Activated CD8-positive, alpha-beta memory T cell treated with anti-CD3 and anti-CD28 coated beads for 4 hours (primary cell): ENCODE measurements around the gene IQSEC1.

ENCODE experiments used
- DNase-seq, 2 donors: peaks; one replicate each; pipeline ENCODE4 v3.0.0-alpha.2; 2020; ENCODE audit warnings: low read depth in 2 of 2

IQSEC1 gene

GRCh38 chr3:12935023-12935860 is 138.0 kb downstream of the IQSEC1 start:
- DNase-seq: no peak

- no peak for DNase-seq
These were observed 138.8 kb downstream of the IQSEC1 start for GRCh38 chr3:12934431-12934830.

GRCh38 chr3:12933901-12934300 is 139.3 kb downstream of the IQSEC1 start:
- no peak for DNase-seq

GRCh38 chr3:12932754-12933153 is 140.5 kb downstream of the IQSEC1 start:
- DNase-seq: no peak

DNA sequence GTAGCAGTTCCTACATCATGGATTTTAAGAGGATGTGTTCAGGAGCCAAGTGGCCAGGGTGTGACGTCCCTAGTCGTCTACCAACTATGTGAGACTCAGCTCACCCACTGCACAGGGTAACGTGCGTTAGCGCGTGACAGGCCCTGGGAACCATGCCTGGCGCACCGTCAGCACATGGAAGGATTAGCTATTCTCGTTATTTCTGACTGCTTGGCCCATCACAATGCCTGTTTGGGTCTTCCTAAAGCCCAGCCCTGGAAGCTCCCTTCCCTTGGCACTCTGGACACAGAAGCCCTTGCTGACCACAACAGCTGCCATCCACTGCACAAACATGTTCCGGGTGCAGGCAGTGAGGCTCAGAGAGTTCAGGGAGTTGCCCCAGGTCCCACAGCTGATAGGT is 140.9 kb downstream of the IQSEC1 start:
- no peak for DNase-seq

DNA sequence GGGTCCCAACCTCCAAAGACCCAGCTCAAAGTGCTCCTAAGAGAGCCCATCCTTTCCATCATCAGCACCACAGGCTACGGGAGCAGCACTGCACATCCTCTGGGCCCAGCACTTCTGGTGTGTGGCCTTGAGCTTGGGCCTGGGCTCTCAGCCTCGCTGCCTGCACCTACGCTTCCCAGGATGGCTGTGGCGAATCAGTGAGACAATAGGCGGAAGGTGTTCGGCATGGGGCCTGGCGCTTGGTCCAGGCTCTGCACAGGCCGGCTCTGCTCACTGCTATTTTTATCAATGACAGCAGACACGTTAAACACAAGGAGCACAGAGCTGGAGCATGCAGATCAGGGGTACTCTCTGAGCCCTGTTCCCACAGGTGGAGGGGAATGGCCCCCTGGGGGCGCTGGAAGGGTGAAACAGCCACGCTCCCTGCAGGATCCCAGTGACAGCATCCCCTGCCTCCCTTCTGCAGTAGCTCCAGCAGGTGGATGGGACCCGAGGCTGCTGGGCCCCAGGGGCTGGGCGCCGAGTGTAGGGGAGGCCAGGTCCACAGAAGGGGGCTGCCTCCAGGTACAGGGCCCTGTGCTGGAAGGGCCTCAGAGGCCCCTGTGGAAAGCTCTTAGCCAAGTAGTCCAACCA is 141.8 kb downstream of the IQSEC1 start:
- no peak for DNase-seq

DNA sequence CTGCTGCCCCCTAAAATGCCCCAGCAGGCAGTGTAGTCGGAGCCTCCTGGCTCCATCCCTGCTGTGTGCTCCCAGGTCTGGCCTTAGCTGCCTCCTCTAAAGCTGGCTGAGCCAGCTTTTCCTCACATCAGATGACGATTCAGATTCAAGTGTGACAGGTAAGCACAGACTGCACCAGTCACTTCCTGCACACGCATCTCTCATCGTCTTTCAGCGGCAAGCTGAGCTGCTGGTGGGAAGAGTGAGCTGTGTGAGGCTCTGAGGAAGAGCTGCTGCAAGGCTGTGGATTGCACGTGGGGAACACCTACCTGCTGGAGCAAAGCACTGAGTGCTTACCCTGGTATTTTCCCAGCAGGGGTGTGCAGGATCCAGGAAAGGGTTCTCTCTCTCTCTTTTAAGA is 143.4 kb downstream of the IQSEC1 start:
- DNase-seq: no peak

DNA sequence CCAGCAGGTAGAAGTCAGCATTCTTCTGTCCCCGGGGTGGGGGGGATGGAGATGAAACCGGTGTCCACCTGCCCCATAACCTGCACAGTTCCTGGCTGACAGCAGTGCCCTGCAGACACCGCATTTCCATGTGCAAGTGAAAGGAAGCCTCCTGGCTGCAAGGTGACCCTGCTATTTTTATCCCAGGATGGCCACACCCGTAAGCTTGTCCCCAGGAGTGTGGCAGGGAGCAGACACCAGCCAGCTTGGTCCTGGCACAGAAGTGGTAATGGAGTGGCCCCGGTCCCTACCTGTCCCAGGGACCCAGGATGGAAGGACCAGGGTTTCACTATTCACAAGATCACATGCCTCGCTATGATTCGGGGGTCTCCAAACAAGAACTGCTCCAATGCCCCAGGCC is 146.6 kb downstream of the IQSEC1 start:
- no peak for DNase-seq

GRCh38 chr3:12925648-12926047 is 147.6 kb downstream of the IQSEC1 start:
- no peak for DNase-seq

DNA sequence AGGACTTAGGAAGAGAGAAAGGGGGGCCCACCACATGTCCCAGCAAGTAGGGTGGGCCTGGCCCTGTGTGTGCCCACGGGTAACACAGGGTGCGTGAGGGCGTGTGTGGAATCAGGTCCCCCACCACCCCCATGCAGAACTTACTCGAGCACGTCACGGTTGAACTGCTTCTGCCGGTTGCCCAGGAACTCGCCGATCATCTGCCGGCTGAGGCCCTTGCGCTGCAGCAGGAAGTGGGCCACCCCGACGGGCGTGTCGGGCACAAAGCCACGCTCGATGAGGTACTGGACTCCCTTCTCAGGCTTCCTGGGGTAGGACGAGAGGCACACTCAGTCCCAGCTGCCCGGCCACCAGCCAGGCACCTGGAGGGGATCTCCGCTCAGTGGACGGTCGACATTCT is 148.8 kb downstream of the IQSEC1 start:
- no peak for DNase-seq

DNA sequence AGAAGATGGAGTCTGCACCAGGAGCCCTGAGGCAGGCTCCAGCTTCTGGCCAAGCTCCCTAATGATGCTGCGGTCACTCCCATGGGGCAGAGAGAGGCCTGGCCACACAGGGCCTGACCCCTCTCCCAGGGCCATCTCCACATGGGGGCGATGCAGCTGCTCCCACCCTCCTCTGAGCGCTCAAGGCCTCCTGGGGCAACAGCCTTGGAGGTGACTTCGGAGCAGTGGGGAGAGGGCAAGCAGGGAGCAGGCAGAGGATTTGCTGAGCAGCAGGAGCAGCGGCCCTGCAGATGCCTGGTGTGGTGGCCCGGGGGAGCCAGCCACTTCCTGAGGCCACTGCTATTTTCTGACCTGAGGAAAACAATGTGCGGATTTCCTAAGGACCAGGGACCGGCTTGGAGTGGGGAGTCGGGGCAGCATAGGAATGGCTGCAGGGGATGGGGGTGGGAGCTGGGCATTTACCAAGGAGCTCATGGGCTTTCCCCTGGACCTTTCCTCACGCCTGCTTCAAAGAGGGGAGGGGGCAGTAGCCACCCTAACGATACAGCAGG is 150.3 kb downstream of the IQSEC1 start:
- DNase-seq: no peak

DNA sequence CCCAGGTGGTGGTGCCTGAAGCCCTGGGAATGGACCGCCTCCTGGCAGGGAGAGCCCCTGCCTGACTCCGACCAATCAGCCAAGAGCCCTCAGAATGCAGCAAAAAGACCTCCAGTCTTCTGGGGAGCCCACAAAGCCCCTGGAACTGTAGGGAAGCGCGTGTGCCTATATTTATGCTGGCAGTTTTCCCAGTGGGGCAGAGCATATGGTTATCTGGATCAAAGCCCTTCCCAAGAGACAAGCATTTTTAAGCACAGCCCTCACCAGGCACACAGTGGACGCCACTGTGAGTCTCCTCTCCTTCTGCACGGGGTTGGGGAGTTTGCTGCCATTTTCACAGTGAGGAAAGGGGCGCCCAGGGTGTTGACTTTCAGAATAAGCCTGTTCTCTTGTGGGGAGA is 150.9 kb downstream of the IQSEC1 start:
- DNase-seq: no peak

- no peak for DNase-seq
These were observed 151.5 kb downstream of the IQSEC1 start for GRCh38 chr3:12921736-12922135.

DNA sequence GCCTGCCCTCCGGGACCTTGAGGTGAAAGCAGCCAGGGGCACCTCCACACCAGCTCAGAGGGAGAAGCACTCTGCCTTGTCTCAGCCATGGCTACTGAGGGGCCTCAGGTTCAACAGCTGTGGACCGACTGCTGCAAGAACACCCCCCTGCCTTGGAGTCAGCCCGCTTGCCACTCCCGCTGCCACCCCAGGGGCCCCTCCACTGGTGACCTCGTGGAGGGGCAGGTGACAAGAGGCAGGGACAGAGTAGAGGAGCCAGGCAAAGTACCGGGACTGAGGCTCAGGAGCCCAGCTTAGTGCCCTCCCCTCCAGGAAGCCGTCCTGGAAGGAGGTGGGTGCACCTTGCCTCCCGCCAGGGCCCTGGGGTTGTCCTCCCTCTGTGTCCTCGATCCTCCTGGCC is 152.3 kb downstream of the IQSEC1 start:
- DNase-seq: no peak

GRCh38 chr3:12919205-12919604 is 154.0 kb downstream of the IQSEC1 start:
- DNase-seq: no peak

- no peak for DNase-seq
These were observed 155.0 kb downstream of the IQSEC1 start for GRCh38 chr3:12918231-12918630.

- peak; percentile 13 to 15 for DNase-seq
These were observed 157.1 kb downstream of the IQSEC1 start for GRCh38 chr3:12916159-12916558.

- DNase-seq: no peak
These were observed 159.1 kb downstream of the IQSEC1 start for GRCh38 chr3:12914088-12914487.

GRCh38 chr3:12911881-12912415 is 161.3 kb downstream of the IQSEC1 start:
- no peak for DNase-seq

DNA sequence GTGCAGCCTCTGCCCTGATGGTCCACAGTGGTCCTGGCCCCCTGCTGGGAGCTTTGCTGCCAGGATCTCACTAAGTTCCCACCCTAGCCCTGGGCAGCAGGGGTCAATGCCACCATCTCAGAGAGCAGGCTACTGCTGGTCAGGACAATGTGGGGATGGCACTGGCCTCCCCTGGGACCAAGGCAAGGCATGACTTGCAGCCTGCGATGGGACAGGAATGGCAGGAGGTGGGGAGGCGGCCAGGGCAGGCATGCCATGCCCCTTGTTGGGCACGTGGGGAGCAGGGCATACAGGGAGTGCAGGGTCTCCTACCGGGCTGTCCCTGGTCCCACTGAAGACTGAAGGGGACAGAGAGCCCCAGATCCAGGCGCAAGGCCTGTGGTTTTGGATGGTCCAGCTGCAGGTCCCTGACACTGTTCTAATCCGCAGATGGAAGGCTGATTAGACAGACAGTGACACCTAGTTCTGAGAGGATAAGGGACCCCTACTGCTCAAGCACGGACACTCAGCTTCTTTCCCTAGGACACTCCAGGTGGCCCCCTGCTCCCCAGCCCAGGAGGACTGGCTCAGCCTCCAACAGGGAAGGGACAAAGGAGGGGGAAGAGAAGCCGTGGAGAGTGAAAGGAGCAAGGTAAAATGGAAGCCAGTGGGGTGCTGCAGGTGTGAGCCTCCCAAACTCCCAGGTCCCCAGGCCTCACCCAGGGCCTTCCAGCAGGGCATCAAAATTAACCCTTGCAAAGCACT is 162.7 kb downstream of the IQSEC1 start:
- DNase-seq: no peak

DNA sequence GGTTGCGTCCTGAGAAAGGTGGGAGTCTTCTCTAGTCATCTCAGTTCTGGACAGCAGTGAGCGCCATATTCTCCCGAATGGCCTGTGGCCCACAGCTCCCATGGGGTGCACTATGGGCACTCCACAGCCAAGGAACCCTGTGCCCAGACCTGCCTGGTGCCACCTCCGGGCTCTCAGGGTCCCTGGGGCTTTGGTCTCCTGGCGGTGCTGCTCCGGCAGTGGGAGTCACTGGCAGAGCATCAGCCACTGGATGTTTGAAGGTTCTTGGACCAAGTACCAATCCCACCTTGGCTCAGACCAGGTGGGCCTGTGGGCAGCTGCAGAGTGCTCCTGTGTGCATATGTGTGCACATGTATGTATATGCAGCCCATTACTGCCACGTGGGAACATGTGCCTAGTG is 163.5 kb downstream of the IQSEC1 start:
- DNase-seq: no peak

DNA sequence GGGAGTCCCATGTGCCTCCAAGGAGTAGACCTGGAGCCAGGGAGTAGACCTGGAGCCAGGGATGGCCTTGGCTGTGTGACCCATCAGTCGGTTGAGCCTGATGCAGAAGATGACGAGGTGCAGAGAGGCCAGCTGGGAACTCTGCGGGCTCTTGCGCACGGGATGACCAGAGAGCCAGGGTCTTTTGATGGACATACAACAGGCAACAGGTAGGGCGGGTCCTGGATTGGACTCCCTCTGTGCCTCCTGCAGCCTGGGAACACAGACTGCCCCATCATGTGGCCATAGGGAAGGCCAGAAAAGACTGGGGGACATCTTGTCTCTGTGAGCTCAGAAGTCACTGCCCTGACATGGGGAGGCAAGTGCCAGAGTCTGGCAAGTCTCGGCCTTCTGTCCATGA is 164.4 kb downstream of the IQSEC1 start:
- DNase-seq: no peak
